A673 (cell line): Measurements from ENCODE around the gene FBLN1.

Experiments
- EZH2 ChIP-seq: fragments of 200-600 bp; sonication (generic); IDR thresholded peaks from 2 replicates; pipeline ENCODE4 v1.6.1; 2017; ENCODE audit warnings: borderline replicate concordance, low read depth, mild to moderate bottlenecking, mixed read lengths, antibody characterized with exemption, low read length; ENCODE audit not compliant: poor library complexity, severe bottlenecking
- TF ChIP-seq, protein P1 (sequence below): fragments of 300-800, 200-600 bp; sonication (generic); conservative IDR thresholded peaks from 2 replicates; pipeline ENCODE4 v1.5.1; 2017; ENCODE audit warnings: low read depth, mild to moderate bottlenecking, antibody characterized with exemption, low read length, moderate library complexity, mixed read lengths

GRCh38 chr22:45649809-45650208 lies 147.1 kb downstream of the FBLN1 start:
- TF ChIP-seq, protein P1, sequence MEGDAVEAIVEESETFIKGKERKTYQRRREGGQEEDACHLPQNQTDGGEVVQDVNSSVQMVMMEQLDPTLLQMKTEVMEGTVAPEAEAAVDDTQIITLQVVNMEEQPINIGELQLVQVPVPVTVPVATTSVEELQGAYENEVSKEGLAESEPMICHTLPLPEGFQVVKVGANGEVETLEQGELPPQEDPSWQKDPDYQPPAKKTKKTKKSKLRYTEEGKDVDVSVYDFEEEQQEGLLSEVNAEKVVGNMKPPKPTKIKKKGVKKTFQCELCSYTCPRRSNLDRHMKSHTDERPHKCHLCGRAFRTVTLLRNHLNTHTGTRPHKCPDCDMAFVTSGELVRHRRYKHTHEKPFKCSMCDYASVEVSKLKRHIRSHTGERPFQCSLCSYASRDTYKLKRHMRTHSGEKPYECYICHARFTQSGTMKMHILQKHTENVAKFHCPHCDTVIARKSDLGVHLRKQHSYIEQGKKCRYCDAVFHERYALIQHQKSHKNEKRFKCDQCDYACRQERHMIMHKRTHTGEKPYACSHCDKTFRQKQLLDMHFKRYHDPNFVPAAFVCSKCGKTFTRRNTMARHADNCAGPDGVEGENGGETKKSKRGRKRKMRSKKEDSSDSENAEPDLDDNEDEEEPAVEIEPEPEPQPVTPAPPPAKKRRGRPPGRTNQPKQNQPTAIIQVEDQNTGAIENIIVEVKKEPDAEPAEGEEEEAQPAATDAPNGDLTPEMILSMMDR = no peak
- no peak for TF ChIP-seq EZH2
